K562 (cell line): ENCODE measurements around the gene ZSCAN26. TPM values are rescaled to one million over a fixed set of nuclear protein-coding genes. Genes with fewer than 3 reads are reported as not detected.

ENCODE experiments used
- BCL6 ChIP-seq: fragments of 250-450 bp; sonication (Bioruptor Pico); IDR thresholded peaks from 2 replicates; pipeline ENCODE4 v1.4.0; 2020
- CHD2 ChIP-seq: IDR thresholded peaks from 2 replicates; pipeline ENCODE4 v1.6.1; 2011; ENCODE audit warnings: low read depth, low read length
- ETV6 ChIP-seq, 3 experiments: fragments of 150-350 bp in 1 of 3; sonication (generic) in 1 of 3; formaldehyde crosslinking in 1 of 3; IDR thresholded peaks; 2 replicates each; pipeline versions ENCODE4 v1.6.1 to v1.8.0; 2014 to 2022; ENCODE audit warnings: borderline replicate concordance in 2 of 3, low read depth in 2 of 3, antibody characterized with exemption in 1 of 3, low read length in 1 of 3, mild to moderate bottlenecking in 1 of 3, missing genetic modification reagents in 1 of 3
- HCFC1 ChIP-seq: IDR thresholded peaks from 2 replicates; pipeline ENCODE4 v1.6.1; 2012; ENCODE audit warnings: low read depth, low read length, improper control_type of control experiment
- HMG20A ChIP-seq: fragments of 450-650 bp; formaldehyde crosslinking; conservative IDR thresholded peaks from 2 replicates; pipeline ENCODE4 v1.4.0; 2020; ENCODE audit warnings: mild to moderate bottlenecking, mixed read lengths
- MCM3 ChIP-seq: fragments of 450-650 bp; IDR thresholded peaks from 2 replicates; pipeline ENCODE4 v1.6.1; 2016
- MYBL2 ChIP-seq, 2 experiments: fragments of 450-650 bp in 1 of 2; sonication (generic) in 1 of 2; formaldehyde crosslinking in 1 of 2; IDR thresholded peaks; 2 replicates each; pipeline versions ENCODE4 v1.6.1 to v1.8.1; 2017 to 2022; ENCODE audit warnings: borderline replicate concordance in 1 of 2, inconsistent platforms in 1 of 2, low read depth in 1 of 2, mild to moderate bottlenecking in 1 of 2, missing genetic modification reagents in 1 of 2, moderate library complexity in 1 of 2
- NFE2L1 ChIP-seq: fragments of 450-650 bp; IDR thresholded peaks from 2 replicates; pipeline ENCODE4 v1.6.1; 2016; ENCODE audit warnings: missing genetic modification characterization, low read depth, mild to moderate bottlenecking, missing compliant biosample characterization, moderate library complexity, borderline replicate concordance
- XRCC3 ChIP-seq: fragments of 450-650 bp; IDR thresholded peaks from 2 replicates; pipeline ENCODE4 v1.6.1; 2017; ENCODE audit warnings: mild to moderate bottlenecking, moderate library complexity
- ZNF311 ChIP-seq: fragments of 250-450 bp; sonication (Bioruptor Pico); IDR thresholded peaks from 2 replicates; pipeline ENCODE4 v1.4.0; 2020; ENCODE audit warnings: mild to moderate bottlenecking, moderate library complexity
- ZNF324 ChIP-seq: fragments of 250-450 bp; sonication (Bioruptor Pico); IDR thresholded peaks from 2 replicates; pipeline ENCODE4 v1.4.0; 2020; ENCODE audit warnings: mild to moderate bottlenecking
- ZSCAN29 ChIP-seq: fragments of 450-650 bp; IDR thresholded peaks from 2 replicates; pipeline ENCODE4 v1.6.1; 2017
- polyA plus RNA-seq, 8 experiments: library from polyadenylated mRNA; depleted of rRNA in 4 of 8; stranded (reverse) in 5 of 8; unstranded in 3 of 8; fragments of >200 nt; fragmentation: Nextera tagmentation in 2 of 8; fragmentation: Illumina TruSeq in 1 of 8; extraction: Ambion mirVana in 2 of 8; extraction: Trizol in 1 of 8; gene quantifications; 2 replicates each; pipeline versions ENCODE4 v1.2.1 to v1.2.3, GENCODE V29; 2011 to 2014; ENCODE audit warnings: inconsistent platforms in 1 of 8, missing spikeins in 1 of 8
- total RNA-seq, 7 experiments: library from RNA; depleted of rRNA in 6 of 7; stranded (reverse); fragments of >200 nt in 6 of 7; fragmentation: Illumina TruSeq in 2 of 7; extraction: Trizol in 2 of 7; gene quantifications; 2 replicates each; pipeline versions ENCODE4 v1.2.1 to v1.2.3, GENCODE V29; 2011 to 2021; ENCODE audit warnings: low replicate concordance in 1 of 7
- TF ChIP-seq, protein P1 (sequence below): fragments of 250-450 bp; sonication (Bioruptor Pico); IDR thresholded peaks from 2 replicates; pipeline ENCODE4 v1.5.0; 2021; ENCODE audit warnings: mild to moderate bottlenecking, borderline replicate concordance
- TF ChIP-seq, protein P2 (sequence below): fragments of 250-450 bp; sonication (Bioruptor Pico); IDR thresholded peaks from 2 replicates; pipeline ENCODE4 v1.4.0; 2020; ENCODE audit warnings: mild to moderate bottlenecking, moderate library complexity, borderline replicate concordance
- TF ChIP-seq, protein P3 (sequence below): sonication (generic); formaldehyde crosslinking; IDR thresholded peaks from 2 replicates; pipeline ENCODE4 v1.8.1; 2023; ENCODE audit warnings: mild to moderate bottlenecking, missing genetic modification reagents
- TF ChIP-seq, protein P4 (sequence below): fragments of 250-450 bp; sonication (Bioruptor Pico); IDR thresholded peaks from 2 replicates; pipeline ENCODE4 v1.5.0; 2021; ENCODE audit warnings: mild to moderate bottlenecking, moderate library complexity

ZSCAN26 gene
- total and polyA plus RNA-seq, 9 of the 15 experiments (the other 6 are each of a cell fraction or from before 2014, with no cell fraction given): 5.9 to 14.2 (median 10.5) TPM

DNA sequence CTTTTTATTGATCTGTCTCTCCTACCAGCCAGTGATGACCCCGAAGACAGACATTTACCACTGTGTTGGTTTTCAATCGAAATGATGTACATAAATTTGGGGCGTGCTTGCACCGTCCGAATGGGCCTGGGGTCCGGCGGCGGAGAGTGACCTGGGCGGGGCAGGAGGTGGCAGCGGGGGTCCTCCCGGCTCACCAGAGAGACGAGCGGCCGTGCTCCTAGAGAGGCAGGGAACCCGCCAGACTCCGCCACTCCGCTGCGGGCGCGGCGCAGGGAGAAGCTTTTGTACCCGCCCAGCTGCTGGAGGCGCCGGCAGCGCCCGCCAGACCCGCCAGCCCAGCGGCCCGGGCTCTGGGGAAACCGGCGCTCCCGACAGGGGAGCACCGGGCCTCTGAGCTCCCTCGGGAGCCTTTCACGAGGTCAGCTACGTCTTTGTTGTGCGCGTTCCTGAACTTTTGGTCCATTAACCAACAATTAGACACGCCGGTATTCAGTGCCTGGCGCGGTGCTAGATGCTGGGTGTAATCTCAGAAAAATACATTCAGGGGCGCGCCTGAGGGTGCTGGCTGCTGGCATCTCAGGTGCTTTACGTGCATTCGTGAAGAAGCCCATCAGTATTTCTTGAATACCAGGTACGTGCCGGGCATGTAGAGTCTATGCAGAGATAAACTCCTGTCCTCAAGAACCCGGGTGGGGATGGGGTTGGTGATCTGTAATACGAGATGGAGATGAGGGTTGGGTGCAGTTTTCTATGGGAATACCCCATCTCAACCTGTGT lies 14.5 kb downstream of the ZSCAN26 start, which contains the start of gene PGBD1 (continued):
- TF ChIP-seq, protein P1, sequence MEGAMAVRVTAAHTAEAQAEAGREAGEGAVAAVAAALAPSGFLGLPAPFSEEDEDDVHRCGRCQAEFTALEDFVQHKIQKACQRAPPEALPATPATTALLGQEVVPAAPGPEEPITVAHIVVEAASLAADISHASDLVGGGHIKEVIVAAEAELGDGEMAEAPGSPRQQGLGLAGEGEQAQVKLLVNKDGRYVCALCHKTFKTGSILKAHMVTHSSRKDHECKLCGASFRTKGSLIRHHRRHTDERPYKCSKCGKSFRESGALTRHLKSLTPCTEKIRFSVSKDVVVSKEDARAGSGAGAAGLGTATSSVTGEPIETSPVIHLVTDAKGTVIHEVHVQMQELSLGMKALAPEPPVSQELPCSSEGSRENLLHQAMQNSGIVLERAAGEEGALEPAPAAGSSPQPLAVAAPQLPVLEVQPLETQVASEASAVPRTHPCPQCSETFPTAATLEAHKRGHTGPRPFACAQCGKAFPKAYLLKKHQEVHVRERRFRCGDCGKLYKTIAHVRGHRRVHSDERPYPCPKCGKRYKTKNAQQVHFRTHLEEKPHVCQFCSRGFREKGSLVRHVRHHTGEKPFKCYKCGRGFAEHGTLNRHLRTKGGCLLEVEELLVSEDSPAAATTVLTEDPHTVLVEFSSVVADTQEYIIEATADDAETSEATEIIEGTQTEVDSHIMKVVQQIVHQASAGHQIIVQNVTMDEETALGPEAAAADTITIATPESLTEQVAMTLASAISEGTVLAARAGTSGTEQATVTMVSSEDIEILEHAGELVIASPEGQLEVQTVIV (CRISPR knock-in tag): no peak
- TF ChIP-seq BCL6 (CRISPR knock-in tag) (no peak), CHD2 (no peak), HMG20A (no peak), MCM3 (no peak), ETV6 (IDR thresholded peaks at IDR 0.05; ENCODE audit: borderline replicate concordance in 1 of 2, low read depth in 2 of 2, low read length in 1 of 2) (no peak), ETV6 (CRISPR knock-in tag; IDR thresholded peaks at IDR 0.05; ENCODE audit: borderline replicate concordance) (no peak), MYBL2 (IDR thresholded peaks at IDR 0.05; ENCODE audit: low read depth) (no peak), MYBL2 (CRISPR knock-in tag; IDR thresholded peaks at IDR 0.05; ENCODE audit: borderline replicate concordance) (no peak), XRCC3 (no peak), ZSCAN29 (0 out of 2 replicates have a peak, but pooled peaks have one; percentile 67), NFE2L1 (no peak), ZNF324 (no peak), ZNF311 (CRISPR knock-in tag) (no peak), HCFC1 (peak; percentile 64; the same call in 1 of the 2 replicates)
- TF ChIP-seq, protein P2, sequence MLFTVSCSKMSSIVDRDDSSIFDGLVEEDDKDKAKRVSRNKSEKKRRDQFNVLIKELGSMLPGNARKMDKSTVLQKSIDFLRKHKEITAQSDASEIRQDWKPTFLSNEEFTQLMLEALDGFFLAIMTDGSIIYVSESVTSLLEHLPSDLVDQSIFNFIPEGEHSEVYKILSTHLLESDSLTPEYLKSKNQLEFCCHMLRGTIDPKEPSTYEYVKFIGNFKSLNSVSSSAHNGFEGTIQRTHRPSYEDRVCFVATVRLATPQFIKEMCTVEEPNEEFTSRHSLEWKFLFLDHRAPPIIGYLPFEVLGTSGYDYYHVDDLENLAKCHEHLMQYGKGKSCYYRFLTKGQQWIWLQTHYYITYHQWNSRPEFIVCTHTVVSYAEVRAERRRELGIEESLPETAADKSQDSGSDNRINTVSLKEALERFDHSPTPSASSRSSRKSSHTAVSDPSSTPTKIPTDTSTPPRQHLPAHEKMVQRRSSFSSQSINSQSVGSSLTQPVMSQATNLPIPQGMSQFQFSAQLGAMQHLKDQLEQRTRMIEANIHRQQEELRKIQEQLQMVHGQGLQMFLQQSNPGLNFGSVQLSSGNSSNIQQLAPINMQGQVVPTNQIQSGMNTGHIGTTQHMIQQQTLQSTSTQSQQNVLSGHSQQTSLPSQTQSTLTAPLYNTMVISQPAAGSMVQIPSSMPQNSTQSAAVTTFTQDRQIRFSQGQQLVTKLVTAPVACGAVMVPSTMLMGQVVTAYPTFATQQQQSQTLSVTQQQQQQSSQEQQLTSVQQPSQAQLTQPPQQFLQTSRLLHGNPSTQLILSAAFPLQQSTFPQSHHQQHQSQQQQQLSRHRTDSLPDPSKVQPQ (CRISPR knock-in tag): no peak
- TF ChIP-seq, protein P3, sequence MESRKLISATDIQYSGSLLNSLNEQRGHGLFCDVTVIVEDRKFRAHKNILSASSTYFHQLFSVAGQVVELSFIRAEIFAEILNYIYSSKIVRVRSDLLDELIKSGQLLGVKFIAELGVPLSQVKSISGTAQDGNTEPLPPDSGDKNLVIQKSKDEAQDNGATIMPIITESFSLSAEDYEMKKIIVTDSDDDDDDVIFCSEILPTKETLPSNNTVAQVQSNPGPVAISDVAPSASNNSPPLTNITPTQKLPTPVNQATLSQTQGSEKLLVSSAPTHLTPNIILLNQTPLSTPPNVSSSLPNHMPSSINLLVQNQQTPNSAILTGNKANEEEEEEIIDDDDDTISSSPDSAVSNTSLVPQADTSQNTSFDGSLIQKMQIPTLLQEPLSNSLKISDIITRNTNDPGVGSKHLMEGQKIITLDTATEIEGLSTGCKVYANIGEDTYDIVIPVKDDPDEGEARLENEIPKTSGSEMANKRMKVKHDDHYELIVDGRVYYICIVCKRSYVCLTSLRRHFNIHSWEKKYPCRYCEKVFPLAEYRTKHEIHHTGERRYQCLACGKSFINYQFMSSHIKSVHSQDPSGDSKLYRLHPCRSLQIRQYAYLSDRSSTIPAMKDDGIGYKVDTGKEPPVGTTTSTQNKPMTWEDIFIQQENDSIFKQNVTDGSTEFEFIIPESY (CRISPR knock-in tag): peak; percentile 60
- TF ChIP-seq, protein P4, sequence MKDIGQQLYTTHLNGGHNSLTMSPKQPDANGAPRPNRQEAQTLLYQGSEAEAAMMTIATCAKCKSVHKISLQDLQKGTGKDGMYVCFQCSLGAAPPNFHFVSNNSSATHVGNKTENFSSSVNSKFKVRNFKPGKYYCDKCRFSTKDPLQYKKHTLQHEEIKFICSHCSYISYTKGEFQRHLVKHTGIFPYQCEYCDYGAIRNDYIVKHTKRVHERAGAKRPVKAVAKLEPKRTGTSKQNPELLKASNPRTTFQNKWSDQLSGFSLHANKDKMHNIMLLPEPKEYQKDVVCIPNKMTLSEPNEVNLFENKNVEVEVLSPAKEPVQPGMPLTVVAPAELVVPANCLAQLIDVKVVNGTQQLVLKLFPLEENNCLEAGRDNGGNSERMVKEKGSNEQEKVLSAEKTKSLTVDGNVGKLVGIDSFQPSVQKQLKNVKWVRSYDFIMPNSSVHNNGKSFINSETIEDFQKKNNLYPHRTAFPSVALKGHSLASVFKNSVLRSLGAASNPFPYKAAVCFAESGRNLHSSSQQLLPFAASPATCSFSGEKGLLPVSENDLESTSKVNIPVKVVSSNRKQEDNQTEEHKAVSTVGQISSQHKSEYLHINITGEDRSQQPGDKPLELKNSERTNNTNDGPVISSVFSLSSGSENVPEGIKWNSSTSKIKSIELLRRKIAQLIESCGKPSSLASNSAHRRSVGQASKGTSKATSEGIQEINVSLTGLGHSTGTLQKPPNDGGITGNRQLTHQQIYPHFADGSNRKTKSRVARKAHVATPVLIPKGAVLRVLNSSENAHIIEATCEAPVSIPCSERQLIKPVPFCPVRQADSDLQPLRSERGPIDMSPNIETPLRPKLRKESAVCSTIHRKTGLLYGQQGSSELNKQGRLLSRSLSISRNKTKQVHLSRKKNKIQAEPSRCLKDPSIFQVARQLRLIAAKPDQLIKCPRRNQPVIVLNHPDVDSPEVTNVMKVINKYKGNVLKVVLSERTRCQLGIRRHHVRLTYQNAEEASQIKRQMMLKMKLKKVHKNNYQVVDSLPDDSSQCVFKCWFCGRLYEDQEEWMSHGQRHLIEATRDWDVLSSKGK (CRISPR knock-in tag): no peak
